GM10248 (cell line): ENCODE results near the gene ARHGAP4.

Source experiments
- CTCF ChIA-PET: fragments of 300-600 bp; sonication (Branson Sonifier 250); formaldehyde crosslinking; extraction: SDS; loops from one replicate; lab custom pipeline; 2021; ENCODE audit warnings: antibody characterized with exemption; lab: Yijun Ruan, JAX
- POLR2A ChIA-PET: fragments of 350-650 bp; sonication (Branson Sonifier 250); formaldehyde crosslinking; extraction: SDS; loops from one replicate; lab custom pipeline; 2020; ENCODE audit warnings: antibody characterized with exemption; lab: Yijun Ruan, JAX
- DNase-seq: peaks from one replicate; pipeline ENCODE4 v3.0.0; 2012; ENCODE audit errors: extremely low spot score
- CTCF ChIP-seq: IDR thresholded peaks from 2 replicates; pipeline ENCODE4 v1.5.1; 2012; ENCODE audit warnings: mild to moderate bottlenecking, low read depth; ENCODE audit errors: extremely low read depth, missing control alignments, control extremely low read depth

Gene ARHGAP4

DNA sequence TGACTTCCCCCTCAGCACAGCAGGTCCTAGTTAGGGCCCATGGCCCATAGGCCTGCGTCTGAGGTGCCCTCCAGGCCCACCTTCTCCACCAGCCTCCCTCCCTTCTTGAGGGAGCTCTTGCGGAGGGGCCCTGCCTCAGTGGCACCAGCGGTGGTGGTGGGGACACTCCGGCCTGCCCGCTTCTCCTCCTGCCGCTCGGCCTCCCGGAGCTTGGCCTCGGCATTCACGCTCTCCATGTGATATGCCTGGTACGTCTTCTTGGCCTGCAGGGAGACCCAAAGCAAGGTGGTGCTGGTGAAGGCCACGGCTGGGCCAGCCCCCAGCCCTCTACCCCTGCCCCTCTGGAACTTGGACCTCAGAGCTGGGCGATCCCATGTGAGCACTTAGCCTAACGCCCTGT is 5.5 kb downstream of the ARHGAP4 start:
- no peak for TF ChIP-seq CTCF
- CTCF ChIA-PET = interaction anchor here (3.8 to 14.1 kb wide), 2 partner anchors 10 to 28 kb away, joined by 26 to 187 read pairs; partner anchors contain the start of gene RENBP
- POLR2A ChIA-PET = no interaction called here
- no peak for DNase-seq

GRCh38 chrX:153919281-153919680 is 6.8 kb downstream of the ARHGAP4 start:
- DNase-seq = no peak
- TF ChIP-seq CTCF = no peak
- ChIA-PET POLR2A (no interaction called here), CTCF (interaction anchor here (14.1 kb wide), 1 partner anchor 30 kb away, joined by 187 read pairs; the partner anchor contains the start of gene RENBP)

GRCh38 chrX:153917869-153918268 is 8.2 kb downstream of the ARHGAP4 start:
- no peak for DNase-seq
- CTCF ChIA-PET = interaction anchor here (1.2 kb wide), 1 partner anchor 11 kb away, joined by 4 read pairs; no protein-coding TSS in a partner anchor
- POLR2A ChIA-PET = no interaction called here
- no peak for TF ChIP-seq CTCF

DNA sequence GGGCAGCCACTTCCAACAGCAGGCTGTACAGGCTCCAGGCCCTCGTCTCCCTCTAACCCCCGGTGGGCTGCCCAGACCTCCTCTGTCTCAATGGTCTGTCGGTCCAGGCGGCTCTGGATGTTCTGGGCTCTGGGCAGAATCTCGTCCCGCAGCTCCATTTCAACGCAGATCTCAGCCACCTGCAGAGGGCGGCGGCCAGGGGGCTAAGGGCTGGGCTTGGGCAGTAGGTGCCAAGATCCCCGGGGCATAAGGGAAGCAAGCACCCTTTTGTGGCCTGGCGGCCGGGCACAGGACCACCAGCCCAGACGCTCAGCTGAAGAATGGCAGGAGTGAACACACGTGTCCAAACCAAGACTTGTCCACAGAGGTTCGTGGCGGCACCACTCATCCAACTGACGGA is 12.4 kb downstream of the ARHGAP4 start:
- ChIA-PET POLR2A (no interaction called here), CTCF (interaction anchor here (1.6 kb wide), 1 partner anchor 9 kb away, joined by 5 read pairs; no protein-coding TSS in a partner anchor)
- TF ChIP-seq CTCF = no peak
- DNase-seq = no peak

DNA sequence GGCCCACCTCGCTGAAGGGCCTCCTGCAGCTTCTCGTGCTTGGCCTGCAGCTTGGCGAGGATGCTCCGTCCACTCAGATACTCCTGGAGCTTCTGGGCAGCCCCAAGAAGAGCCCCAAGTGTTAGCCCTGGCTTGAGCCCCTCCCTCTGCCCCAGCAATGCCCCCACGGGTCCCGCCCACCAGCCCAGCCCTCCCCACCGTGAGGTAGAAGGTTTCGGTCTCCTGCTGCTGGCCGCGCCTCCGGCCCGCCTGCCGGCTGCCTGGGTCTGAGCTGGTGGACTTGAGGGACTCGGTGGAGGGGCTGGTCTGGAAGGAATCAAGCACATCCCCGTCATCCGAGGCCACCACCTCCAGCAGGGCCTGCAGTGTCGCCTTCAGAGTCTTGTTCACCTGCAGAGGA is 12.9 kb downstream of the ARHGAP4 start:
- no peak for DNase-seq
- TF ChIP-seq CTCF = no peak
- CTCF ChIA-PET = interaction anchor here (1.6 kb wide), 1 partner anchor 10 kb away, joined by 5 read pairs; no protein-coding TSS in a partner anchor
- POLR2A ChIA-PET = no interaction called here

DNA sequence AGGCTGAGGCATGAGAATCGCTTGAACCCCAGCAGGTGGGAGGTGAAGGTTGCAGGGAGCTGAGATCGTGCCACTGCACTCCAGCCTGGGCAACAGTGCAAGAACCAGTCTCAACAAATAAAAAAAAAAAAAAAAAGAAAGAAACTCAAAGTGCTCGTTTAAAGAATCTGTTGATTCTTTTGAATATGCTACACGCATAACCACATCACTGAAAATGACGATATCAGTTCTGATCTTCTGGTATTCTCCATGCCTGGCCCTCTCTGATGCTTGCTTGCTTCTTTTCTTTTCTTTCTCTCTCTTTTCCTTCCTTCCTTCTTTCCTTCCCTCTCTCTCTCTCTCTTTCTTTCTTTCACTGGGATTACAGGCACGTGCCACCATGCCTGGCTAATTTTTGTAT is 14.3 kb downstream of the ARHGAP4 start:
- CTCF ChIA-PET = interaction anchor here (3.6 kb wide), 1 partner anchor 11 kb away, joined by 26 read pairs; no protein-coding TSS in a partner anchor
- TF ChIP-seq CTCF = no peak
- POLR2A ChIA-PET = no interaction called here
- DNase-seq = no peak
